ENCODE results near the gene FNTB. TPM values are rescaled to one million over a fixed set of nuclear protein-coding genes. Genes with fewer than 3 reads are reported as not detected.

The FNTB gene
- total and polyA plus RNA-seq, 9 of the 15 experiments (the other 6 are each of a cell fraction or from before 2014, with no cell fraction given), result 6.9 to 23.2 (median 12.2) TPM

DNA sequence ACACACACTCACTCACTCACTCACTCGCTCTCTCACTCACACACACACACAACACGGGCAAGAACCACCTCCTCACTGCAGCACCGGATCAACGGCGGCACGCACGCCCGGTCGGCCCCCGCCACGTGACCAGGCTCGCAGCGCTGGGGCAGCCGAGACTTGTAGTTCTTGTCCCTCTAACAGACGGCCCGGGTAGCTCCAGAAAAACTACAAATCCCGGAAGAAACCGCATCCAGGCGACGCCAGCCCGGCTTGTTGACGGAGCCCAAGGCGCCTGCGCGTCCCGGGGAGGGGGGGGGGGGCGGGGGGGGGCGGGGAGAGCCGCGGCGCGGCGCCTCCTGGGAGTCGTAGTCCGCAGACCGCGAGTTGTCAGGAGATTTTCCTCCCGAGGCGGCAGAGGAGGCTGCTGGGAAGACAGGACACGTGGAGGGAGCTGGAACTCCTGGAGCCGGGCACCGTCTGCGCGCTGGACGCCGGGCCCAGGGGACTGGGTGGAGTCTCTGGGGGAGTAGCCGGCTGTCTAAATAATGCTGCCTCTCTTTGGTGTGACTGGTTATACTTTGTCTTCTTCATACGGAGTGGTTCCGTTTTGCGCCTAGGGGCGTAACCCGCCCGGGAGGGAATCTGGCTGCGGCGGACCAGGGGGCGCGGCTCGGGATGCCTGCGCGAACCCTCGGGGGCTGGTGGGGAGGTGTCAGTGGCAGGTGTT is 115.9 kb downstream of the FNTB start, which contains the start of gene MAX (continued):
- no peak for TF ChIP-seq ZKSCAN1 (IDR thresholded peaks at IDR 0.05; ENCODE audit: low read depth, low read length)
- peak; percentile 84 for TF ChIP-seq MXI1 (IDR thresholded peaks at IDR 0.05; ENCODE audit: low read depth, low read length)
- TF ChIP-seq, protein P1, sequence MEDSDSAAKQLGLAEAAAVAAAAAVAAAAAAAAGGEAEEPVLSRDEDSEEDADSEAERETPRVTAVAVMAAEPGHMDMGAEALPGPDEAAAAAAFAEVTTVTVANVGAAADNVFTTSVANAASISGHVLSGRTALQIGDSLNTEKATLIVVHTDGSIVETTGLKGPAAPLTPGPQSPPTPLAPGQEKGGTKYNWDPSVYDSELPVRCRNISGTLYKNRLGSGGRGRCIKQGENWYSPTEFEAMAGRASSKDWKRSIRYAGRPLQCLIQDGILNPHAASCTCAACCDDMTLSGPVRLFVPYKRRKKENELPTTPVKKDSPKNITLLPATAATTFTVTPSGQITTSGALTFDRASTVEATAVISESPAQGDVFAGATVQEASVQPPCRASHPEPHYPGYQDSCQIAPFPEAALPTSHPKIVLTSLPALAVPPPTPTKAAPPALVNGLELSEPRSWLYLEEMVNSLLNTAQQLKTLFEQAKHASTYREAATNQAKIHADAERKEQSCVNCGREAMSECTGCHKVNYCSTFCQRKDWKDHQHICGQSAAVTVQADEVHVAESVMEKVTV (CRISPR knock-in tag; IDR thresholded peaks at IDR 0.05), result no peak
- TF ChIP-seq MCM2 (IDR thresholded peaks at IDR 0.05; ENCODE audit: low read depth), result no peak
- TF ChIP-seq, protein P2, sequence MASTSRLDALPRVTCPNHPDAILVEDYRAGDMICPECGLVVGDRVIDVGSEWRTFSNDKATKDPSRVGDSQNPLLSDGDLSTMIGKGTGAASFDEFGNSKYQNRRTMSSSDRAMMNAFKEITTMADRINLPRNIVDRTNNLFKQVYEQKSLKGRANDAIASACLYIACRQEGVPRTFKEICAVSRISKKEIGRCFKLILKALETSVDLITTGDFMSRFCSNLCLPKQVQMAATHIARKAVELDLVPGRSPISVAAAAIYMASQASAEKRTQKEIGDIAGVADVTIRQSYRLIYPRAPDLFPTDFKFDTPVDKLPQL (IDR thresholded peaks at IDR 0.05; ENCODE audit: extremely low read depth, insufficient read length), result no peak
- TF ChIP-seq, protein P3, sequence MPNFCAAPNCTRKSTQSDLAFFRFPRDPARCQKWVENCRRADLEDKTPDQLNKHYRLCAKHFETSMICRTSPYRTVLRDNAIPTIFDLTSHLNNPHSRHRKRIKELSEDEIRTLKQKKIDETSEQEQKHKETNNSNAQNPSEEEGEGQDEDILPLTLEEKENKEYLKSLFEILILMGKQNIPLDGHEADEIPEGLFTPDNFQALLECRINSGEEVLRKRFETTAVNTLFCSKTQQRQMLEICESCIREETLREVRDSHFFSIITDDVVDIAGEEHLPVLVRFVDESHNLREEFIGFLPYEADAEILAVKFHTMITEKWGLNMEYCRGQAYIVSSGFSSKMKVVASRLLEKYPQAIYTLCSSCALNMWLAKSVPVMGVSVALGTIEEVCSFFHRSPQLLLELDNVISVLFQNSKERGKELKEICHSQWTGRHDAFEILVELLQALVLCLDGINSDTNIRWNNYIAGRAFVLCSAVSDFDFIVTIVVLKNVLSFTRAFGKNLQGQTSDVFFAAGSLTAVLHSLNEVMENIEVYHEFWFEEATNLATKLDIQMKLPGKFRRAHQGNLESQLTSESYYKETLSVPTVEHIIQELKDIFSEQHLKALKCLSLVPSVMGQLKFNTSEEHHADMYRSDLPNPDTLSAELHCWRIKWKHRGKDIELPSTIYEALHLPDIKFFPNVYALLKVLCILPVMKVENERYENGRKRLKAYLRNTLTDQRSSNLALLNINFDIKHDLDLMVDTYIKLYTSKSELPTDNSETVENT (CRISPR knock-in tag; IDR thresholded peaks at IDR 0.05), result no peak
- TF ChIP-seq, protein P4, sequence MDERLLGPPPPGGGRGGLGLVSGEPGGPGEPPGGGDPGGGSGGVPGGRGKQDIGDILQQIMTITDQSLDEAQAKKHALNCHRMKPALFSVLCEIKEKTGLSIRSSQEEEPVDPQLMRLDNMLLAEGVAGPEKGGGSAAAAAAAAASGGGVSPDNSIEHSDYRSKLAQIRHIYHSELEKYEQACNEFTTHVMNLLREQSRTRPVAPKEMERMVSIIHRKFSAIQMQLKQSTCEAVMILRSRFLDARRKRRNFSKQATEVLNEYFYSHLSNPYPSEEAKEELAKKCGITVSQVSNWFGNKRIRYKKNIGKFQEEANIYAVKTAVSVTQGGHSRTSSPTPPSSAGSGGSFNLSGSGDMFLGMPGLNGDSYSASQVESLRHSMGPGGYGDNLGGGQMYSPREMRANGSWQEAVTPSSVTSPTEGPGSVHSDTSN (CRISPR knock-in tag; IDR thresholded peaks at IDR 0.05; ENCODE audit: low read depth), result no peak
- TF ChIP-seq, protein P4 (tag; conservative IDR thresholded peaks at IDR 0.05; ENCODE audit: low read depth), result no peak
- TF ChIP-seq, protein P5, sequence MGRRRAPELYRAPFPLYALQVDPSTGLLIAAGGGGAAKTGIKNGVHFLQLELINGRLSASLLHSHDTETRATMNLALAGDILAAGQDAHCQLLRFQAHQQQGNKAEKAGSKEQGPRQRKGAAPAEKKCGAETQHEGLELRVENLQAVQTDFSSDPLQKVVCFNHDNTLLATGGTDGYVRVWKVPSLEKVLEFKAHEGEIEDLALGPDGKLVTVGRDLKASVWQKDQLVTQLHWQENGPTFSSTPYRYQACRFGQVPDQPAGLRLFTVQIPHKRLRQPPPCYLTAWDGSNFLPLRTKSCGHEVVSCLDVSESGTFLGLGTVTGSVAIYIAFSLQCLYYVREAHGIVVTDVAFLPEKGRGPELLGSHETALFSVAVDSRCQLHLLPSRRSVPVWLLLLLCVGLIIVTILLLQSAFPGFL (CRISPR knock-in tag; IDR thresholded peaks at IDR 0.05), result no peak
- no peak for TF ChIP-seq PML (IDR thresholded peaks at IDR 0.05; ENCODE audit: low read length)
- TF ChIP-seq SMAD1 (IDR thresholded peaks at IDR 0.05; ENCODE audit: low read depth, low read length, partially characterized antibody), result no peak
- TF ChIP-seq, protein P6, sequence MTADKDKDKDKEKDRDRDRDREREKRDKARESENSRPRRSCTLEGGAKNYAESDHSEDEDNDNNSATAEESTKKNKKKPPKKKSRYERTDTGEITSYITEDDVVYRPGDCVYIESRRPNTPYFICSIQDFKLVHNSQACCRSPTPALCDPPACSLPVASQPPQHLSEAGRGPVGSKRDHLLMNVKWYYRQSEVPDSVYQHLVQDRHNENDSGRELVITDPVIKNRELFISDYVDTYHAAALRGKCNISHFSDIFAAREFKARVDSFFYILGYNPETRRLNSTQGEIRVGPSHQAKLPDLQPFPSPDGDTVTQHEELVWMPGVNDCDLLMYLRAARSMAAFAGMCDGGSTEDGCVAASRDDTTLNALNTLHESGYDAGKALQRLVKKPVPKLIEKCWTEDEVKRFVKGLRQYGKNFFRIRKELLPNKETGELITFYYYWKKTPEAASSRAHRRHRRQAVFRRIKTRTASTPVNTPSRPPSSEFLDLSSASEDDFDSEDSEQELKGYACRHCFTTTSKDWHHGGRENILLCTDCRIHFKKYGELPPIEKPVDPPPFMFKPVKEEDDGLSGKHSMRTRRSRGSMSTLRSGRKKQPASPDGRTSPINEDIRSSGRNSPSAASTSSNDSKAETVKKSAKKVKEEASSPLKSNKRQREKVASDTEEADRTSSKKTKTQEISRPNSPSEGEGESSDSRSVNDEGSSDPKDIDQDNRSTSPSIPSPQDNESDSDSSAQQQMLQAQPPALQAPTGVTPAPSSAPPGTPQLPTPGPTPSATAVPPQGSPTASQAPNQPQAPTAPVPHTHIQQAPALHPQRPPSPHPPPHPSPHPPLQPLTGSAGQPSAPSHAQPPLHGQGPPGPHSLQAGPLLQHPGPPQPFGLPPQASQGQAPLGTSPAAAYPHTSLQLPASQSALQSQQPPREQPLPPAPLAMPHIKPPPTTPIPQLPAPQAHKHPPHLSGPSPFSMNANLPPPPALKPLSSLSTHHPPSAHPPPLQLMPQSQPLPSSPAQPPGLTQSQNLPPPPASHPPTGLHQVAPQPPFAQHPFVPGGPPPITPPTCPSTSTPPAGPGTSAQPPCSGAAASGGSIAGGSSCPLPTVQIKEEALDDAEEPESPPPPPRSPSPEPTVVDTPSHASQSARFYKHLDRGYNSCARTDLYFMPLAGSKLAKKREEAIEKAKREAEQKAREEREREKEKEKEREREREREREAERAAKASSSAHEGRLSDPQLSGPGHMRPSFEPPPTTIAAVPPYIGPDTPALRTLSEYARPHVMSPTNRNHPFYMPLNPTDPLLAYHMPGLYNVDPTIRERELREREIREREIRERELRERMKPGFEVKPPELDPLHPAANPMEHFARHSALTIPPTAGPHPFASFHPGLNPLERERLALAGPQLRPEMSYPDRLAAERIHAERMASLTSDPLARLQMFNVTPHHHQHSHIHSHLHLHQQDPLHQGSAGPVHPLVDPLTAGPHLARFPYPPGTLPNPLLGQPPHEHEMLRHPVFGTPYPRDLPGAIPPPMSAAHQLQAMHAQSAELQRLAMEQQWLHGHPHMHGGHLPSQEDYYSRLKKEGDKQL (CRISPR knock-in tag; IDR thresholded peaks at IDR 0.05; ENCODE audit: borderline replicate concordance), result no peak
- no peak for TF ChIP-seq ZNF384 (IDR thresholded peaks at IDR 0.05; ENCODE audit: low read depth, low read length)

All from K562 (cell line).